Stimulated activated CD4-positive, alpha-beta T cell treated with anti-CD3 and anti-CD28 coated beads, Interleukin-4, amount 100 ng/mL, for 48 hours (primary cell): ENCODE measurements around the gene FBLN2.

Source experiments
- DNase-seq, 2 donors: peaks; one replicate each; pipeline ENCODE4 v3.0.0-alpha.2; 2020; ENCODE audit warnings: low read depth in 2 of 2

The FBLN2 gene

GRCh38 chr3:13532085-13532484 lies 16.8 kb upstream of the FBLN2 start:
- no peak for DNase-seq

GRCh38 chr3:13532631-13533030 lies 16.3 kb upstream of the FBLN2 start:
- no peak for DNase-seq

- no peak for DNase-seq
Measured at GRCh38 chr3:13533885-13534301, 15.0 kb upstream of the FBLN2 start.

- no peak for DNase-seq
Measured at GRCh38 chr3:13535526-13535875, 13.4 kb upstream of the FBLN2 start.

GRCh38 chr3:13535905-13536304 lies 13.0 kb upstream of the FBLN2 start:
- no peak for DNase-seq

GRCh38 chr3:13536432-13536831 lies 12.5 kb upstream of the FBLN2 start:
- DNase-seq, result no peak

GRCh38 chr3:13536832-13537231 lies 12.1 kb upstream of the FBLN2 start:
- DNase-seq, result no peak

GRCh38 chr3:13537244-13537908 lies 11.5 kb upstream of the FBLN2 start:
- no peak for DNase-seq

- DNase-seq, result no peak
Measured at GRCh38 chr3:13537909-13538296, 11.0 kb upstream of the FBLN2 start.

GRCh38 chr3:13538520-13539291 lies 10.2 kb upstream of the FBLN2 start:
- no peak for DNase-seq

- DNase-seq, result no peak
Measured at GRCh38 chr3:13539292-13539638, 9.7 kb upstream of the FBLN2 start.

GRCh38 chr3:13539671-13540070 lies 9.3 kb upstream of the FBLN2 start:
- DNase-seq, result no peak

- DNase-seq, result no peak
Measured at GRCh38 chr3:13540297-13540995, 8.5 kb upstream of the FBLN2 start.

GRCh38 chr3:13541691-13542090 lies 7.2 kb upstream of the FBLN2 start:
- no peak for DNase-seq

- no peak for DNase-seq
Measured at GRCh38 chr3:13542142-13542541, 6.8 kb upstream of the FBLN2 start.

- DNase-seq, result no peak
Measured at GRCh38 chr3:13543253-13543652, 5.7 kb upstream of the FBLN2 start.

GRCh38 chr3:13544293-13544831 lies 4.6 kb upstream of the FBLN2 start:
- peak; percentile 37 to 38 for DNase-seq

- DNase-seq, result no peak
Measured at GRCh38 chr3:13544951-13545651, 3.8 kb upstream of the FBLN2 start.

- no peak for DNase-seq
Measured at GRCh38 chr3:13545952-13546454, 2.9 kb upstream of the FBLN2 start.

GRCh38 chr3:13546667-13547171 lies 2.2 kb upstream of the FBLN2 start:
- DNase-seq, result no peak

GRCh38 chr3:13547591-13548371 lies 1.1 kb upstream of the FBLN2 start:
- no peak for DNase-seq
